GM10248 (cell line): ENCODE data around the gene OR2A5.
"Not testable (repeated sequence)": the region's sequence is repeated elsewhere in the genome, so short reads cannot be mapped to it uniquely, and the experiment has no call there.

Source experiments
- CTCF ChIA-PET: fragments of 300-600 bp; sonication (Branson Sonifier 250); formaldehyde crosslinking; extraction: SDS; loops from one replicate; lab custom pipeline; 2021; ENCODE audit warnings: antibody characterized with exemption; lab: Yijun Ruan, JAX
- POLR2A ChIA-PET: fragments of 350-650 bp; sonication (Branson Sonifier 250); formaldehyde crosslinking; extraction: SDS; loops from one replicate; lab custom pipeline; 2020; ENCODE audit warnings: antibody characterized with exemption; lab: Yijun Ruan, JAX
- DNase-seq: peaks from one replicate; pipeline ENCODE4 v3.0.0; 2012; ENCODE audit errors: extremely low spot score
- CTCF ChIP-seq: IDR thresholded peaks from 2 replicates; pipeline ENCODE4 v1.5.1; 2012; ENCODE audit warnings: mild to moderate bottlenecking, low read depth; ENCODE audit errors: extremely low read depth, missing control alignments, control extremely low read depth

Gene OR2A5

GRCh38 chr7:144048648-144049047, at the start of gene OR2A5:
TSS of gene OR2A5 (plus strand) at chr7:144048948. CDS start at chr7:144050402, 1,454 bp downstream.
- TF ChIP-seq CTCF: no peak
- POLR2A ChIA-PET: no interaction called here
- CTCF ChIA-PET: interaction anchor here (1.0 kb wide), 1 partner anchor 15 kb away, joined by 3 read pairs; no protein-coding TSS in a partner anchor
- DNase-seq: no peak

- no peak for TF ChIP-seq CTCF
- POLR2A ChIA-PET: no interaction called here
- DNase-seq: no peak
- CTCF ChIA-PET: interaction anchor here (1.1 kb wide), 1 partner anchor 10 kb away, joined by 5 read pairs; no protein-coding TSS in a partner anchor
These were observed 48.7 kb upstream of the OR2A5 start, which contains the start of gene OR6B1 for GRCh38 chr7:144000020-144000419. TSS of gene OR6B1 (plus strand) at chr7:144000320. CDS start at chr7:144003997, 3,677 bp downstream.

GRCh38 chr7:144001543-144001942, 47.2 kb upstream of the OR2A5 start:
- POLR2A ChIA-PET: no interaction called here
- CTCF ChIA-PET: no interaction called here
- no peak for DNase-seq
- no peak for TF ChIP-seq CTCF

GRCh38 chr7:144004703-144005102, 44.0 kb upstream of the OR2A5 start:
- TF ChIP-seq CTCF: no peak
- DNase-seq: no peak
- ChIA-PET POLR2A (no interaction called here), CTCF (no interaction called here)

- TF ChIP-seq CTCF: no peak
- no peak for DNase-seq
- POLR2A ChIA-PET: no interaction called here
- CTCF ChIA-PET: no interaction called here
These were observed 42.6 kb upstream of the OR2A5 start for GRCh38 chr7:144006029-144006691.

GRCh38 chr7:144006692-144007042, 42.1 kb upstream of the OR2A5 start:
- CTCF ChIA-PET: interaction anchor here (0.7 kb wide), 1 partner anchor 122 kb away, joined by 3 read pairs; no protein-coding TSS in a partner anchor
- no peak for TF ChIP-seq CTCF
- POLR2A ChIA-PET: no interaction called here
- no peak for DNase-seq

- ChIA-PET CTCF (no interaction called here), POLR2A (no interaction called here)
- no peak for TF ChIP-seq CTCF
- no peak for DNase-seq
These were observed 39.4 kb upstream of the OR2A5 start for GRCh38 chr7:144009361-144009760.

- CTCF ChIA-PET: interaction anchor here (0.7 kb wide), 1 partner anchor 13 kb away, joined by 3 read pairs; no protein-coding TSS in a partner anchor
- POLR2A ChIA-PET, DNase-seq: not testable (repeated sequence)
These were observed 38.7 kb upstream of the OR2A5 start for GRCh38 chr7:144010061-144010460.

- POLR2A ChIA-PET, DNase-seq: not testable (repeated sequence)
- CTCF ChIA-PET: interaction anchor here (0.7 kb wide), 1 partner anchor 12 kb away, joined by 3 read pairs; no protein-coding TSS in a partner anchor
These were observed 37.9 kb upstream of the OR2A5 start for GRCh38 chr7:144010821-144011220.
